Activated CD4-positive, alpha-beta T cell treated with anti-CD3 and anti-CD28 coated beads for 4 hours (primary cell): ENCODE measurements around the gene SEMG1.
A peak's percentile ranks its signal among the peaks of the same experiment; 100 is the strongest.

Experiments
- DNase-seq, 2 donors: peaks; one replicate each; pipeline ENCODE4 v3.0.0-alpha.2; 2020

Gene SEMG1

GRCh38 chr20:45226287-45226686, 19.5 kb downstream of the SEMG1 start:
- DNase-seq, result no peak

- peak in 1 of 2 donors; percentile 3 for DNase-seq
Observed at GRCh38 chr20:45229264-45230056, 22.6 kb downstream of the SEMG1 start.

GRCh38 chr20:45230631-45231030, 23.8 kb downstream of the SEMG1 start:
- no peak for DNase-seq

- no peak for DNase-seq
Observed at GRCh38 chr20:45235995-45236394, 29.2 kb downstream of the SEMG1 start.

GRCh38 chr20:45238139-45238538, 31.3 kb downstream of the SEMG1 start:
- DNase-seq, result no peak

GRCh38 chr20:45246109-45246508, 39.3 kb downstream of the SEMG1 start:
- no peak for DNase-seq

- DNase-seq, result no peak
Observed at GRCh38 chr20:45247865-45248264, 41.0 kb downstream of the SEMG1 start.

GRCh38 chr20:45248609-45249008, 41.8 kb downstream of the SEMG1 start:
- no peak for DNase-seq

- no peak for DNase-seq
Observed at GRCh38 chr20:45251884-45252560, 45.2 kb downstream of the SEMG1 start.

GRCh38 chr20:45253261-45253660, 46.4 kb downstream of the SEMG1 start:
- no peak for DNase-seq

GRCh38 chr20:45254383-45255262, 47.8 kb downstream of the SEMG1 start, which contains the start of gene SLPI:
TSS of gene SLPI (minus strand) at chr20:45254564. CDS start at chr20:45254543, 21 bp downstream.
- DNase-seq, result no peak

- DNase-seq, result no peak
Observed at GRCh38 chr20:45257161-45257560, 50.3 kb downstream of the SEMG1 start.

- no peak for DNase-seq
Observed at GRCh38 chr20:45257711-45258110, 50.9 kb downstream of the SEMG1 start.

- DNase-seq, result no peak
Observed at GRCh38 chr20:45258259-45258658, 51.4 kb downstream of the SEMG1 start.

- no peak for DNase-seq
Observed at GRCh38 chr20:45258664-45259063, 51.8 kb downstream of the SEMG1 start.
